Measurements from ENCODE around the gene C1QBP.
"Not testable (repeated sequence)": the region's sequence is repeated elsewhere in the genome, so short reads cannot be mapped to it uniquely, and the experiment has no call there.

The C1QBP gene, protein sequence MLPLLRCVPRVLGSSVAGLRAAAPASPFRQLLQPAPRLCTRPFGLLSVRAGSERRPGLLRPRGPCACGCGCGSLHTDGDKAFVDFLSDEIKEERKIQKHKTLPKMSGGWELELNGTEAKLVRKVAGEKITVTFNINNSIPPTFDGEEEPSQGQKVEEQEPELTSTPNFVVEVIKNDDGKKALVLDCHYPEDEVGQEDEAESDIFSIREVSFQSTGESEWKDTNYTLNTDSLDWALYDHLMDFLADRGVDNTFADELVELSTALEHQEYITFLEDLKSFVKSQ

GRCh38 chr17:5438716-5439445 lies at the start of gene C1QBP:
Gene C1QBP, minus strand, starts transcription at chr17:5439155. Its CDS starts 82 bp downstream, at chr17:5439073.
- DNase-seq, result peak; percentile 87

DNA sequence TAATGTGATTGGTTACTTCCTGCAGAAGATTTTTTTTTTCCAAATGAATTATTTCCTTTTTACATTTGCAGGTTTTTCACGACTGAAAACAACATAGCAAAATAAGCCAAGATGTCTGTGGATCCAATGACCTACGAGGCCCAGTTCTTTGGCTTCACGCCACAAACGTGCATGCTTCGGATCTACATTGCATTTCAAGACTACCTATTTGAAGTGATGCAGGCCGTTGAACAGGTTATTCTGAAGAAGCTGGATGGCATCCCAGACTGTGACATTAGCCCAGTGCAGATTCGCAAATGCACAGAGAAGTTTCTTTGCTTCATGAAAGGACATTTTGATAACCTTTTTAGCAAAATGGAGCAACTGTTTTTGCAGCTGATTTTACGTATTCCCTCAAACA lies 49.8 kb upstream of the C1QBP start:
- no peak for DNase-seq

- DNase-seq, result peak; percentile 94
Observed at GRCh38 chr17:5486206-5487124, 47.5 kb upstream of the C1QBP start, which contains the start of gene MIS12. Gene MIS12, plus strand, starts transcription at chr17:5486566. Its CDS starts 2,297 bp downstream, at chr17:5488863.

DNA sequence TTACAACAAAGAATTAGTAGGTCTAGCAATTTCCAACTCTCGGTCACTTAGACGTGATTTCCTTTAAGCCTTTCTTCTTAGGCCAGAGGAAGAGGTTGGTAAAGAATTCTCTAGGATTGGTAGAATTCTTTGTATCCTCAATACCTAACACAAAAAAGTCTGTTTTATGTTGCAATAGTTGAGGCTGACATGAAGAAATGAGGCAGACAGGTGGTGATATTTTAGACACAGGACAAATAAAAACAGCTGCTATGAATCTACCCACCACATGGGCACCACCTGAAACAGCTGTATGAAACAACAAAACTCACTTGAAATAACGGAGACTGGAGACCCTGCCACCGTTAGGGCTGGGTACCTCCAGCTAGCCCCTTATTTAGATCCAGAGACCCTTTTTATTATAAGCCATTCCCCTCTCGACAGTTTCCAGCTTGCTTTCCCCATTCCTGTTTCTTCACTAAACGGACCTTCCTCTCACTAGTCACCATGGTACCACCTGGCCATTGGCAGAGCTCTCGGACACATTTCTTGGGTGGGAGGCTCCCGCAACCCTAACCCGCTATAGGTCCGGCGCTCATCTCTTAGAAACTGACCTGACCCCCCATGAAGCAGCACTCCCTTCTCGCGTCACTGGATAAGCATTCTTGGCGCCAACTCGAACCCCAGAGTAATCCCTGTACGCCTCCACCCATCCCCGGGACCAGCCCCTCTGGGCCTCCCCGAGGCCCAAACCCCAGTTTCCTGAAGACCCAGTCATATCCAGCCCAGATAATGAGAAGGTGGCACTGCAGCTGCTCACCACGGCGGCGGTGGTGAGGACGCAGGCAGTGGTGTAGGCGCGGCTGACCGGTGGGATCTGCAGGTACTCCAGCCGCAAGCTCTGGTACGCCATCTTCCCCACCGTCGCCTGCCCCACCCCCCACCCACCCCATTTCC lies 46.6 kb upstream of the C1QBP start, which contains the start of gene DERL2:
Gene DERL2 (minus strand): TSS at position 909 of the 936 bp plus-strand sequence. CDS start 17 bp downstream, at position 892.
- DNase-seq, result no peak

DNA sequence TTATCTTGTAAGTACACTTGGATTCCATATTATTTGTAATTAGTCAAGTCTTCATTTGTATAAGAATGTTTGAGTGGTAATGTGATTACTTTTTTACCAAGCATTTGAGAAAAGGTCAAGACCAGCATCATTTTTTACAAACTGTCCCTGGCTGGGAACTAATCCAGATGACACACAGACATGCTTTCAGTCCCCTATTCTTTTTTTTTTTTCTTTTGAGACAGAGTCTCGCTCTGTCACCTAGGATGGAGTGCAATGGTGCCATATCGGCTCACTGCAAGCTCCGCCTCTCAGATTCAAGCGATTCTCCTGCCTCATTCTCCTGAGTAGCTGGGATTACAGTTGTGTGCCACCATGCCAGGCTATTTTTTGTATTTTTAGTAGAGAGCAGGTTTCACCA lies 42.5 kb upstream of the C1QBP start:
- no peak for DNase-seq

DNA sequence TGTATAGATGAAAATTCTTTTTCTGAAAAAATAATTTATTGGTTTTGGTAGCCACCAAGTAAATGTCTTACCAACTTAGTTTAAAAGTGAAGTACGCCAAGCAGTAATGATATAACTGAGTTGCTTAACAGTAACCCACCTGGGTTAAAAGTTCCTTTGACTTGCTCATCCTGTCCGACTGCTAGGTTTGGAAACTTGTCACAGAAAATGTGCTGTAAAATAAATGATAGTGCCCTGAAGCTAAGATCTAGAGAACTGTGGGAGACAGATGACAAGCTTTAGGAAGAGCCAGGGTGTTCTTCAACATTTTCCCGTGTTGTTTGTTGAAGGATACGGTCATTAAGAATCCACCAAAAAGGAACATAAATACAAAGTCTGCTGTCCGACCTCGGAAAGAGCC lies 42.0 kb upstream of the C1QBP start:
- DNase-seq, result no peak

DNA sequence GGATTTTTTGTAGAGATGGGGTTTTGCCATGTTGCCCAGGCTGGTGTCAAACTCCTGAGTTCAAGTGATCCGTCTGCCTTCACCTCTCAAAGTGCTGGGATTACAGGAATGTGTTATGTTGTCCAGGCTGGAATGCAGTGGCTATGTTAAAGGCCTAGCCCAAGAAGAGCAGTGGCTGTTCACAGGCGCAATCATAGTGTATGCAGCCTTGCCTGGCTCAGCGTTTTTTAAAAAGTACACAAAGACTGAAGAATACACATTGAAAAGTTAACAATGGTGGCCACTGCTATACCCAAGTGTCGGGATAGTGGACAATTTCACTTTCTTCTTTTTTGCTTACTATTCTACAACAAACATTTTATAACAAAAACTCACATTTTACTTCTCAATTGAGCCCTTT lies 40.0 kb upstream of the C1QBP start:
- no peak for DNase-seq

- no peak for DNase-seq
Observed at GRCh38 chr17:5473906-5474305, 35.0 kb upstream of the C1QBP start.

GRCh38 chr17:5472511-5472910 lies 33.6 kb upstream of the C1QBP start:
- DNase-seq, result no peak

DNA sequence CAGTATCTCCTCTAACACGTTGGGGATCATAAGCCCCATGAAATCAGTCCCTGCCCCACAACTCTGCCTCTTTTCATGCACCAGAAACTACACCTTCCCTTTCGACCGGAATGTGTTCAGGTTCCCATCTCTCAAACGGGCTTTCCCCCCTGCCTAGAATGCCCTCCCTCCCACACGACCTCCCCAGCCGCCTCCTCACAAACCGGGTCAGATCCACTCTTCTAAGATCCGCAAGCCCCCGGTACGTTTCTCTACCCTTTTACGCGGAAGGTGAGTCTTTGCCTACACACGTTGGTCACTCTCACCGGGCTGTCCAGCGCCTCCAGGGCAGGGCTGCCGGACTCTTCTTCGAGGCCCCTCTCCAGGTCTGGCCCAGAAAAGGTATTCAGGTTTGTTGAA lies 29.1 kb upstream of the C1QBP start:
- DNase-seq, result no peak

DNA sequence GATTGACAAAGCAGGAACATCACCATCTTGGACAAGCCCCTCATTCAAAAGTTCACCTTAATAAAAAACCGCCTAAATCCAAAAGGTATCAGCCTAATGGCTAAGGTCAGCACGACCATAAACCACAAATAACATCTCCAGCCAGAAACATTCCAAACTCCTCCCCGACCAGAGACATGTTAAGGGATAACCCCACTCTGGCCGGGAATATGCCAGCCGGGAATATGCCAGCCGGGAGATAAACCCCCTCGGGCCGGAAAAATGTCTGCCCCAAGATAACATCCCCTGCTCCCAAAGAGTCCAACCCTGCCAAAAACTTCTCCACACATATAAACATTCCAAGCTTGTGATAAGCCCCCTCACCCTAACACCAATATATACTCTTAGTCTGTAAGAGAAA lies 28.5 kb upstream of the C1QBP start:
- no peak for DNase-seq

DNA sequence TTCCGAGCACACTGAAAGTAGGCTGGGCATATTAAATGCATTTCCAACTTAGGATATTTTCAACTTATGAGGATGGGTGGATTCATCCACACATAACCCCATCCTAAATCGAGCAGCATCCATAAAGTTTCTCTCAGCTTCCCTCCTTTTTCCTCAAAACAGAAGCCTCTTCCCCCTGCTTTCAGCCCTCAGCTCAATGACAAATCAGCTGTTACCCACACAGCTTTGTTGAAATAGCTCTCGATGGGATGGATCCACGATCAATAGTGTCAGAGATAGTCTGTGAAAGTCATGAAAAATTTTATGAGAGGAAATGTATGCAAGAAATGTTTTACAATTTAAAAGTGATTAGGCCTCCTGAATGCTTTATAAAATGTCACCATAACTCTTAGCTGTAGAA lies 27.3 kb upstream of the C1QBP start:
- DNase-seq, result no peak

GRCh38 chr17:5464717-5465507 lies 26.0 kb upstream of the C1QBP start:
- no peak for DNase-seq

DNA sequence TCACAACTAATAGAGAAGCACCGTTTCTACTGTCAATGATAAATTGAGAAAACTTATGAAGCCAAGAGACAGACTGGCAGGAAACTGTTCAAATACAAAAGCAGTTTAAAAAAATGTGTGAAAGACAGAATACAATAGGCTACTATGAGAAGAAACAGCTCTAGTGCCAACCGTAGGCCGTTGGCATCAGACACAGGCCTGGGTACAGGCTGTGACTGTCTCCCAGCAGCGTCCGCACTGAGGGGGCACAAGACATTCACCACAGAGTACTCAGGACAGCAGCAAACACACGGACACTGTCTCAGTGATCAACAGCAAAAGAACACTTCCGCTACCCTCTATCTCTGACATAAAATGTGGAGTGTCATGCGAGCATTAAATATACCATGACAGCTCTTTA lies 7.8 kb upstream of the C1QBP start:
- no peak for DNase-seq

- DNase-seq, result no peak
Observed at GRCh38 chr17:5444209-5444608, 5.3 kb upstream of the C1QBP start.

DNA sequence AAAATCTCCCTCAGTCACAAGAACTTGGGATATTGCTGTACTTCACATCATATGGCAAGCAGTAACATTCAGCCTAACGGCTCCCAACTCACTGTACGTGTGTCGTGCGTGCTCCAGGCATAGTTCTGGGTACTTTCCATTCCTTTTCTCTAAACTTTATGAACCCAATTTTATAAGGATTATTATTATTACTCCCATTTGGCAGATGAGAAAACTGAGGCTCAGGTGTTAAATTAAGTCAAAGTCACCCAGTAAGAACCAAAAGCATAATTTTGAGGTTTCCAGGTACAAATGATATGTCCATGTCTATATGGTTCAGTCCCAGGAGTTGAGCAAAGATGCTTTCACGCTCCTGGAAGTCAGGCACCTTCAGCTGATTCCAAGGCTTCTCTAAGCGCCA lies 4.8 kb upstream of the C1QBP start:
- no peak for DNase-seq

GRCh38 chr17:5439446-5439764 lies 450 bp upstream of the C1QBP start:
- no peak for DNase-seq

GRCh38 chr17:5437721-5438317 lies 1.1 kb downstream of the C1QBP start:
- DNase-seq, result no peak

DNA sequence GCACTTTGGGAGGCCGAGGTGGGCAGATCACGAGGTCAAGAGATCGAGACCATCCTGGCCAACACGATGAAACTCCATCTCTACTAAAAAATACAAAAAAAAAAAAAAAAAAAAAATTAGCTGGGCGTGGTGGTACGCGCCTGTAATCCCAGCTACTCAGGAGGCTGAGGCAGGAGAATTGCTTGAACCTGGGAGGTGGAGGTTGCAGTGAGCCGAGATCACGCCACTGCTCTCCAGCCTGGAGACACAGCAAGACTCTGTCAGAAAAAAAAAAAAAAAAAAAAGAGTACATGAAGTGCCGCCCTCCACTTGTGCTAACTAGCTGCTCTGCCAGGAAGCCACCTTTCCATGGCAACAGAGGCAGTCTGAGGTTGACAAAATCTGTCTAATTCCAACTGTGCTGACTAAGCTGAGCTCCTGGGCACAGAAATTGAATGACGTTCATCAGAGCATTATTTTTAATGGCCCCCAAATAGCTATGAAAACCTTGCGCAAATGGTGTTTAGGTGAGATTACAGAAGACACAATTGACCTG lies 3.1 kb downstream of the C1QBP start:
- DNase-seq, result not testable (repeated sequence)

DNA sequence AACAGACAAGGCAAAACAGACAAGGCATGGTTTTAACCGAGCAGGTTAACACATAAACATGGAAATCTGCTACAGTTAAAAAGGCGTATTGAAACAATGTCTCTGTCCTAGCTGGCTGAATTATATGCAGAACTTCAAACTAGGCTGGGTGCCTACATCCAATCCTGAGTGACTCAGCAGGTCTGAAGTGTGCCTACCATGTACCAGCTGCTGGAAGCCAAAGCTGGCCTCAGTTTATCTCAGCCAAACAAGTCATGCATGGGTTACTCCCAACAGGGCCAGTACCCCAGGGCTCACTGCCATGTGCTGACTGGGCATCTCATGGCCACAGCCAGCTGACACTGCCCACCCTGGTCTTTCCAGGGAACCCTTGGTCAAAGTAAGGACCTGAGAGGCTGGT lies 4.0 kb downstream of the C1QBP start:
- DNase-seq, result no peak

Measured in activated CD4-positive, alpha-beta T cell treated with anti-CD3 and anti-CD28 coated beads for 1 hour (primary cell).